Measurements from ENCODE around the gene CHAT.

CHAT gene

GRCh38 chr10:49596836-49597235 lies 17.0 kb upstream of the CHAT start:
- H3K4me3 ChIP-seq (ENCODE audit: low read depth, low read length) = no peak overlapping the region
- H3K79me2 ChIP-seq (ENCODE audit: control insufficient read depth, insufficient read depth, low read length, unreplicated experiment) = no peaks in the 10 kb centered on the region
- no peak overlapping the region for H3K27ac ChIP-seq (ENCODE audit: low read depth, low read length)
- H3K27me3 ChIP-seq (ENCODE audit: insufficient read depth, low read length) = 0 out of 2 replicates have a peak, but pooled peaks cover under 1% of the 10 kb centered on the region
- no peak overlapping the region for H2AFZ ChIP-seq (ENCODE audit: low read length, unreplicated experiment)
- peaks cover 3% of the 10 kb centered on the region for H3K4me1 ChIP-seq (ENCODE audit: control insufficient read depth, insufficient read depth, low read length, unreplicated experiment)
- no peaks in the 10 kb centered on the region for H3K36me3 ChIP-seq (ENCODE audit: insufficient read depth, low read length)

- Histone ChIP-seq H3K27me3 (ENCODE audit: insufficient read depth, low read length) (peaks cover 8% of the 10 kb centered on the region), H3K4me3 (ENCODE audit: low read depth, low read length) (no peak overlapping the region), H3K4me1 (ENCODE audit: control insufficient read depth, insufficient read depth, low read length, unreplicated experiment) (peaks cover 7% of the 10 kb centered on the region), H3K79me2 (ENCODE audit: control insufficient read depth, insufficient read depth, low read length, unreplicated experiment) (no peaks in the 10 kb centered on the region), H2AFZ (ENCODE audit: low read length, unreplicated experiment) (no peak overlapping the region), H3K36me3 (ENCODE audit: insufficient read depth, low read length) (no peaks in the 10 kb centered on the region), H3K27ac (ENCODE audit: low read depth, low read length) (no peak overlapping the region)
Observed at GRCh38 chr10:49597426-49598163, 16.2 kb upstream of the CHAT start.

- Histone ChIP-seq H3K36me3 (ENCODE audit: insufficient read depth, low read length) (no peaks in the 10 kb centered on the region), H3K27ac (ENCODE audit: low read depth, low read length) (no peak overlapping the region), H3K4me1 (ENCODE audit: control insufficient read depth, insufficient read depth, low read length, unreplicated experiment) (peaks cover 7% of the 10 kb centered on the region)
Observed at GRCh38 chr10:49598164-49598856, 15.5 kb upstream of the CHAT start.

GRCh38 chr10:49598986-49599385 lies 14.9 kb upstream of the CHAT start:
- Histone ChIP-seq H3K36me3 (ENCODE audit: insufficient read depth, low read length) (no peaks in the 10 kb centered on the region), H3K79me2 (ENCODE audit: control insufficient read depth, insufficient read depth, low read length, unreplicated experiment) (no peaks in the 10 kb centered on the region), H3K27me3 (ENCODE audit: insufficient read depth, low read length) (peaks cover 22% of the 10 kb centered on the region), H3K4me1 (ENCODE audit: control insufficient read depth, insufficient read depth, low read length, unreplicated experiment) (peaks cover 7% of the 10 kb centered on the region), H2AFZ (ENCODE audit: low read length, unreplicated experiment) (no peak overlapping the region), H3K27ac (ENCODE audit: low read depth, low read length) (no peak overlapping the region), H3K4me3 (ENCODE audit: low read depth, low read length) (no peak overlapping the region)

More at GRCh38 chr10:49598164-49598856, 15.5 kb upstream of the CHAT start:
- peaks cover 15% of the 10 kb centered on the region for H3K27me3 ChIP-seq (ENCODE audit: insufficient read depth, low read length)
- no peaks in the 10 kb centered on the region for H3K79me2 ChIP-seq (ENCODE audit: control insufficient read depth, insufficient read depth, low read length, unreplicated experiment)
- no peak overlapping the region for H3K4me3 ChIP-seq (ENCODE audit: low read depth, low read length)
- H2AFZ ChIP-seq (ENCODE audit: low read length, unreplicated experiment) = no peak overlapping the region

GRCh38 chr10:49599546-49599945 lies 14.3 kb upstream of the CHAT start:
- Histone ChIP-seq H3K27ac (ENCODE audit: low read depth, low read length) (no peak overlapping the region), H3K4me3 (ENCODE audit: low read depth, low read length) (no peak overlapping the region), H2AFZ (ENCODE audit: low read length, unreplicated experiment) (no peak overlapping the region), H3K27me3 (ENCODE audit: insufficient read depth, low read length) (peaks cover 27% of the 10 kb centered on the region), H3K79me2 (ENCODE audit: control insufficient read depth, insufficient read depth, low read length, unreplicated experiment) (no peaks in the 10 kb centered on the region), H3K4me1 (ENCODE audit: control insufficient read depth, insufficient read depth, low read length, unreplicated experiment) (peaks cover 7% of the 10 kb centered on the region), H3K36me3 (ENCODE audit: insufficient read depth, low read length) (no peaks in the 10 kb centered on the region)

- Histone ChIP-seq H3K36me3 (ENCODE audit: insufficient read depth, low read length) (no peaks in the 10 kb centered on the region), H3K4me1 (ENCODE audit: control insufficient read depth, insufficient read depth, low read length, unreplicated experiment) (peaks cover 7% of the 10 kb centered on the region), H3K4me3 (ENCODE audit: low read depth, low read length) (no peak overlapping the region), H2AFZ (ENCODE audit: low read length, unreplicated experiment) (no peak overlapping the region), H3K27me3 (ENCODE audit: insufficient read depth, low read length) (peaks cover 32% of the 10 kb centered on the region), H3K79me2 (ENCODE audit: control insufficient read depth, insufficient read depth, low read length, unreplicated experiment) (no peaks in the 10 kb centered on the region), H3K27ac (ENCODE audit: low read depth, low read length) (no peak overlapping the region)
Observed at GRCh38 chr10:49600046-49600445, 13.8 kb upstream of the CHAT start.

GRCh38 chr10:49600781-49601400 lies 12.9 kb upstream of the CHAT start:
- no peak overlapping the region for H2AFZ ChIP-seq (ENCODE audit: low read length, unreplicated experiment)
- no peaks in the 10 kb centered on the region for H3K36me3 ChIP-seq (ENCODE audit: insufficient read depth, low read length)
- H3K4me1 ChIP-seq (ENCODE audit: control insufficient read depth, insufficient read depth, low read length, unreplicated experiment) = peaks cover 7% of the 10 kb centered on the region
- no peaks in the 10 kb centered on the region for H3K79me2 ChIP-seq (ENCODE audit: control insufficient read depth, insufficient read depth, low read length, unreplicated experiment)
- H3K27me3 ChIP-seq (ENCODE audit: insufficient read depth, low read length) = peaks cover 36% of the 10 kb centered on the region
- H3K4me3 ChIP-seq (ENCODE audit: low read depth, low read length) = no peak overlapping the region
- H3K27ac ChIP-seq (ENCODE audit: low read depth, low read length) = no peak overlapping the region

DNA sequence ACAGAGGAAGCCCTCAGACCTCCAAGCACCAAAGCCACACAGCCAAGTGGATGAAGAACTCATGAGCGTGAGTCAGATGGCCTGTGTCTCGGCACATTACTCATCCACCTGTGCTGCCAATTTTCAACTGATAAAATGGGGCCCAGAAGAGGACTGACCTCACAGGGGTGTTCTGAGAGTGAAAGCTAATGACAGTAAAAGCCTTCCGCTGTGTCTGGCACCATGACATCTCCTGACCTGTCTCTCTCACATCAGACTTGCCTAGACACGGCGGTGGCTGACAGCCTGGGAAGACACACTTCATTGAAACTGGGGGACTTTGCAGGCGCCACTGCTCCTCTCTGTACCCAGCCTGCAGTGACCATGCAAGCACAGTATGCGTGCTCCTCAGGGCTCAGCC lies 12.0 kb upstream of the CHAT start:
- H3K27ac ChIP-seq (ENCODE audit: low read depth, low read length) = no peak overlapping the region
- peaks cover 7% of the 10 kb centered on the region for H3K4me1 ChIP-seq (ENCODE audit: control insufficient read depth, insufficient read depth, low read length, unreplicated experiment)
- H3K36me3 ChIP-seq (ENCODE audit: insufficient read depth, low read length) = no peaks in the 10 kb centered on the region
- no peaks in the 10 kb centered on the region for H3K79me2 ChIP-seq (ENCODE audit: control insufficient read depth, insufficient read depth, low read length, unreplicated experiment)
- no peak overlapping the region for H3K4me3 ChIP-seq (ENCODE audit: low read depth, low read length)
- peaks cover 36% of the 10 kb centered on the region for H3K27me3 ChIP-seq (ENCODE audit: insufficient read depth, low read length)
- no peak overlapping the region for H2AFZ ChIP-seq (ENCODE audit: low read length, unreplicated experiment)

- Histone ChIP-seq H3K4me1 (ENCODE audit: control insufficient read depth, insufficient read depth, low read length, unreplicated experiment) (peaks cover 7% of the 10 kb centered on the region), H3K79me2 (ENCODE audit: control insufficient read depth, insufficient read depth, low read length, unreplicated experiment) (no peaks in the 10 kb centered on the region), H2AFZ (ENCODE audit: low read length, unreplicated experiment) (no peak overlapping the region), H3K27me3 (ENCODE audit: insufficient read depth, low read length) (peaks cover 41% of the 10 kb centered on the region), H3K4me3 (ENCODE audit: low read depth, low read length) (no peak overlapping the region), H3K36me3 (ENCODE audit: insufficient read depth, low read length) (no peaks in the 10 kb centered on the region), H3K27ac (ENCODE audit: low read depth, low read length) (no peak overlapping the region)
Observed at GRCh38 chr10:49602380-49603023, 11.3 kb upstream of the CHAT start.

GRCh38 chr10:49605216-49605938 lies 8.5 kb upstream of the CHAT start:
- H3K36me3 ChIP-seq (ENCODE audit: insufficient read depth, low read length) = no peaks in the 10 kb centered on the region
- H3K79me2 ChIP-seq (ENCODE audit: control insufficient read depth, insufficient read depth, low read length, unreplicated experiment) = no peaks in the 10 kb centered on the region
- H3K4me3 ChIP-seq (ENCODE audit: low read depth, low read length) = no peak overlapping the region
- no peak overlapping the region for H3K27ac ChIP-seq (ENCODE audit: low read depth, low read length)
- H2AFZ ChIP-seq (ENCODE audit: low read length, unreplicated experiment) = no peak overlapping the region
- H3K4me1 ChIP-seq (ENCODE audit: control insufficient read depth, insufficient read depth, low read length, unreplicated experiment) = peaks cover 15% of the 10 kb centered on the region
- peaks cover 70% of the 10 kb centered on the region for H3K27me3 ChIP-seq (ENCODE audit: insufficient read depth, low read length)

Measured in ACC112 (cell line).